RWPE1 (cell line): ENCODE results near the gene RUNX2.
A peak's percentile ranks its signal among the peaks of the same experiment; 100 is the strongest.

Experiments
- CTCF ChIA-PET: fragments of 350-600 bp; sonication (Branson Sonifier 250); formaldehyde crosslinking; extraction: SDS; loops from one replicate; lab custom pipeline; 2021; lab: Yijun Ruan, JAX
- POLR2A ChIA-PET: fragments of 400-600 bp; formaldehyde crosslinking; extraction: SDS; loops from one replicate; lab custom pipeline; 2020; ENCODE audit warnings: antibody characterized with exemption; ENCODE audit not compliant: low non-redundant PET; lab: Yijun Ruan, JAX
- DNase-seq: peaks from one replicate; pipeline ENCODE4 v3.0.0; 2012; ENCODE audit warnings: low spot score
- H3K27ac ChIP-seq: fragments of 450-650 bp; 2 replicates; pipeline ENCODE4 v1.5.1; 2017
- CTCF ChIP-seq: fragments of 450-650 bp; conservative IDR thresholded peaks from 2 replicates; pipeline ENCODE4 v1.5.1; 2017; ENCODE audit warnings: low read depth, mild to moderate bottlenecking

The RUNX2 gene

GRCh38 chr6:45388328-45388727 lies 60.2 kb downstream of the RUNX2 start:
- CTCF ChIA-PET = no interaction called here
- H3K27ac ChIP-seq = no peak overlapping the region
- POLR2A ChIA-PET = no interaction called here
- TF ChIP-seq CTCF = no peak
- DNase-seq = peak; percentile 23

GRCh38 chr6:45394586-45395095 lies 66.5 kb downstream of the RUNX2 start:
- no peak for DNase-seq
- CTCF ChIA-PET = no interaction called here
- POLR2A ChIA-PET = no interaction called here
- H3K27ac ChIP-seq = no peak overlapping the region
- no peak for TF ChIP-seq CTCF

GRCh38 chr6:45398075-45398813 lies 70.1 kb downstream of the RUNX2 start:
- peak; percentile 30 for DNase-seq
- TF ChIP-seq CTCF = no peak
- POLR2A ChIA-PET = no interaction called here
- no peak overlapping the region for H3K27ac ChIP-seq
- CTCF ChIA-PET = interaction anchor here (0.6 kb wide), 1 partner anchor 59 kb away, joined by 3 read pairs; no protein-coding TSS in a partner anchor

DNA sequence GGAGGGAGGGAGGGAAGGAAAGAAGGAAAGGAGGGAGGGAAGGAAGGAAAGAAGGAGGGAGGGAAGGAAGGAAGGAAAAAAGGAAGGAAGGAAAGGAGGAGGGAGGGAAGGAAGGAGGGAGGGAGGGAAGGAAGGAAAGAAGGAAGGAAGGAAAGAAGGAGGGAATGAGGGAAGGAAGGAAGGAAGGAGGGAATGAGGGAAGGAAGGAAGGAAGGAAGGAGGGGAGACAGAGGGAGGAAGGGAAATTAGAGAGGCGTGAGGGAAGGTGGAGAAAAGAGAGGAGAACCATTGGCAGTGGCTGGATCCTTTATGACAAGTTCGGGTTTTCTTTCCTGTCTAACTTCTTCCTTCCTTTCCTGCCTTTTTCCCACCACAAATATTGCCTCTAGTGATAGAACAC lies 71.9 kb downstream of the RUNX2 start:
- no peak for TF ChIP-seq CTCF
- DNase-seq = no peak
- CTCF ChIA-PET = interaction anchor here (0.7 kb wide), 1 partner anchor 560 kb away, joined by 4 read pairs; no protein-coding TSS in a partner anchor
- POLR2A ChIA-PET = no interaction called here
- no peak overlapping the region for H3K27ac ChIP-seq

DNA sequence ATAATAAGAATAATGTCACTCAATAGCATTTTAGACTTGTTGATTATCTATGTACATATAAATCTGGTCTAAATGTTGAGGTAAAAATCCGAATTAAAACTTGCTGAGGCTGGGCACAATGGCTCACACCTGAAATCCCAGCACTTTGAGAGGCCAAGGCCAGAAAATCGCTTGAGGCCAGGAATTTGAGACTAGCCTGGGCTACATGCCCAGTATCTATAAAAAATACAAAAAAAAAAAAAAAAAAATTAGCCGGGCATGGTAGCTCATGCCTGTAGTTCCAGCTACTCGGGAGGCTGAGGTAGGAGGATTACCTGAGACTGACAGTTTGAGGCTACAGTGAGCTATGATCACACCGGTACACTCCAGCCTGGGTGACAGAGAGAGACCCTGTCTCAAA lies 83.8 kb downstream of the RUNX2 start:
- TF ChIP-seq CTCF = no peak
- ChIA-PET POLR2A (interaction anchor here (1.0 kb wide), 1 partner anchor 34 kb away, joined by 3 read pairs; the partner anchor contains the start of gene SUPT3H), CTCF (interaction anchor here (0.6 kb wide), 1 partner anchor 138 kb away, joined by 4 read pairs; no protein-coding TSS in a partner anchor)
- no peak overlapping the region for H3K27ac ChIP-seq
- no peak for DNase-seq

DNA sequence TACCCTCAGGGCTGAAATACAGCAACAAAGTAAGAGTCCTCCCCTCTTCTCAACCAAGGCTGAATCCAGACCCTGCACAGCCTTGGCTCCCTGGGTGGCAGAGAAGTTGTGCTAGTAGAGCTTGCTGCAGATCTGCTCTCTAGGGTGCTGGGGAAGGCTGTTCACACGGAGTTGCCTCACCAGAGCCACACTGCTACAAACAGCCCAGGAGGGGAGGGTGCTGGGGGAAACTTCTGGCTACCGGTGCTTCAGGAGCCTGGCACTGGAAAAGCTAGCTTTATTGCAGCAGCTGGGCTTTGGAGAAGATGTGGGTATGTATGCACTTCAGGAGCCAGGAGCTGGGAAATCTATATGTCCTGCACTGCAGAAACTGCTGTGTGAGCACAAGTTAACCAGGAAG lies 87.2 kb downstream of the RUNX2 start:
- ChIA-PET CTCF (no interaction called here), POLR2A (no interaction called here)
- H3K27ac ChIP-seq = no peak overlapping the region
- no peak for DNase-seq
- no peak for TF ChIP-seq CTCF
